GM23338 (cell line): ENCODE data around the gene GBX1. TPM values are rescaled to one million over a fixed set of nuclear protein-coding genes. Genes with fewer than 3 reads are reported as not detected.

Source experiments
- ATAC-seq: fragments of 200-7000 bp; cut with Tn5 transposase; 3 replicates; pipeline ENCODE4 v1.9.1; 2020
- DNase-seq: peaks from one replicate; pipeline ENCODE4 v3.0.0-alpha.2; 2015; ENCODE audit warnings: low spot score
- H2AFZ ChIP-seq: fragments of 200-600 bp; sonication (generic); 2 replicates; pipeline ENCODE4 v1.8.0; 2016; ENCODE audit warnings: antibody characterized with exemption, mild to moderate bottlenecking, moderate library complexity
- H3F3A ChIP-seq: fragments of 200-600 bp; sonication (generic); replicated peaks from 2 replicates; pipeline ENCODE4 v1.8.0; 2017; ENCODE audit warnings: antibody characterized with exemption, mixed run types, low read depth
- H3K27ac ChIP-seq: fragments of 200-600 bp; sonication (generic); 2 replicates; pipeline ENCODE4 v1.6.1; 2016; ENCODE audit warnings: low read depth
- H3K27me3 ChIP-seq: fragments of 200-600 bp; sonication (generic); 2 replicates; pipeline ENCODE4 v1.8.0; 2016; ENCODE audit warnings: mild to moderate bottlenecking, mixed run types, moderate library complexity; ENCODE audit not compliant: insufficient read depth
- H3K36me3 ChIP-seq: fragments of 200-600 bp; sonication (generic); 2 replicates; pipeline ENCODE4 v1.8.0; 2016; ENCODE audit warnings: mild to moderate bottlenecking; ENCODE audit not compliant: insufficient read depth
- H3K4me1 ChIP-seq: fragments of 200-600 bp; sonication (generic); 2 replicates; pipeline ENCODE4 v1.8.0; 2016; ENCODE audit warnings: mild to moderate bottlenecking, moderate library complexity; ENCODE audit not compliant: insufficient read depth
- H3K4me2 ChIP-seq: fragments of 200-600 bp; sonication (generic); 2 replicates; pipeline ENCODE4 v1.7.1; 2017; ENCODE audit warnings: mixed run types
- H3K4me3 ChIP-seq: fragments of 200-600 bp; sonication (generic); 2 replicates; pipeline ENCODE4 v1.6.1; 2016; ENCODE audit warnings: mixed run types
- H3K79me2 ChIP-seq: fragments of 200-600 bp; sonication (generic); replicated peaks from 2 replicates; pipeline ENCODE4 v1.8.0; 2017; ENCODE audit warnings: mild to moderate bottlenecking; ENCODE audit not compliant: insufficient read depth
- H3K9me2 ChIP-seq: fragments of 200-600 bp; sonication (generic); 2 replicates; pipeline ENCODE4 v1.8.0; 2017; ENCODE audit not compliant: insufficient read depth
- H4K20me1 ChIP-seq: fragments of 200-600 bp; sonication (generic); replicated peaks from 2 replicates; pipeline ENCODE4 v1.8.0; 2017; ENCODE audit warnings: mild to moderate bottlenecking; ENCODE audit not compliant: insufficient read depth
- H3K27ac Mint-ChIP-seq: 2 replicates; pipeline ENCODE4 v1.8.0; 2020; ENCODE audit warnings: inconsistent platforms, mild to moderate bottlenecking, moderate library complexity, mixed read lengths
- H3K27me3 Mint-ChIP-seq: 3 replicates; pipeline ENCODE4 v1.8.0; 2022; ENCODE audit warnings: low read depth, mild to moderate bottlenecking, moderate library complexity, mixed read lengths, inconsistent platforms; ENCODE audit not compliant: insufficient read depth, poor library complexity
- H3K36me3 Mint-ChIP-seq: 3 replicates; pipeline ENCODE4 v1.8.0; 2021; ENCODE audit warnings: low read depth, mild to moderate bottlenecking, inconsistent platforms, moderate library complexity, mixed read lengths
- H3K4me1 Mint-ChIP-seq: 3 replicates; pipeline ENCODE4 v1.8.0; 2020; ENCODE audit warnings: mild to moderate bottlenecking, inconsistent platforms, mixed read lengths
- H3K4me3 Mint-ChIP-seq: 3 replicates; pipeline ENCODE4 v1.8.0; 2021; ENCODE audit warnings: moderate library complexity, mild to moderate bottlenecking, inconsistent platforms, mixed read lengths
- H3K9me3 Mint-ChIP-seq: 3 replicates; pipeline ENCODE4 v1.8.0; 2020; ENCODE audit warnings: moderate library complexity, mild to moderate bottlenecking, inconsistent platforms, mixed read lengths
- CREB1 ChIP-seq: fragments of 250-450 bp; sonication (Bioruptor Pico); IDR thresholded peaks from 2 replicates; pipeline ENCODE4 v1.5.0; 2020; ENCODE audit warnings: low read depth, mild to moderate bottlenecking, moderate library complexity
- CTCF ChIP-seq, 2 experiments: fragments of 200-600 bp in 1 of 2; sonication (generic) in 1 of 2; conservative IDR thresholded peaks; 2 replicates each; pipeline versions ENCODE4 v1.5.1 to v1.6.1; 2016 to 2017; ENCODE audit warnings: antibody characterized with exemption in 2 of 2, low read depth in 2 of 2, mild to moderate bottlenecking in 2 of 2, moderate library complexity in 1 of 2
- EZH2 ChIP-seq: fragments of 200-600 bp; sonication (generic); IDR thresholded peaks from one replicate; pipeline ENCODE4 v1.8.0; 2017; ENCODE audit warnings: antibody characterized with exemption, mild to moderate bottlenecking, low read depth; ENCODE audit not compliant: unreplicated experiment
- NANOG ChIP-seq: IDR thresholded peaks from 2 replicates; pipeline ENCODE4 v1.6.1; 2016; ENCODE audit warnings: antibody characterized with exemption, borderline replicate concordance
- POLR2AphosphoS5 ChIP-seq: IDR thresholded peaks from 2 replicates; pipeline ENCODE4 v1.6.1; 2016; ENCODE audit warnings: antibody characterized with exemption, low read depth
- REST ChIP-seq: IDR thresholded peaks from one replicate; pipeline ENCODE4 v1.6.1; 2018; ENCODE audit warnings: antibody characterized with exemption; ENCODE audit not compliant: unreplicated experiment
- STAT1 ChIP-seq: IDR thresholded peaks from one replicate; pipeline ENCODE4 v1.6.1; 2016; ENCODE audit warnings: antibody characterized with exemption; ENCODE audit not compliant: unreplicated experiment
- ZNF114 ChIP-seq: fragments of 250-450 bp; sonication (Bioruptor Pico); IDR thresholded peaks from 2 replicates; pipeline ENCODE4 v1.5.0; 2020; ENCODE audit warnings: mild to moderate bottlenecking, moderate library complexity
- ZNF462 ChIP-seq: fragments of 250-450 bp; sonication (Bioruptor Pico); IDR thresholded peaks from 2 replicates; pipeline ENCODE4 v1.5.0; 2020; ENCODE audit warnings: mild to moderate bottlenecking, moderate library complexity
- polyA plus RNA-seq: library from polyadenylated mRNA; unstranded; fragments of >200 nt; fragmentation: Nextera tagmentation; extraction: Ambion mirVana; gene quantifications from 2 replicates; pipeline ENCODE4 v1.2.1, GENCODE V29; 2016
- total RNA-seq: library from RNA; depleted of rRNA; stranded (reverse); fragments of >200 nt; shearing (Covaris generic); gene quantifications from 2 replicates; pipeline ENCODE4 v1.2.3, GENCODE V29; 2014

Gene GBX1
- total and polyA plus RNA-seq, 2 experiments from 2014 or later = 0.24 TPM; not detected in 1

- TF ChIP-seq CREB1 (CRISPR knock-in tag) (no peak), EZH2 (no peak), REST (no peak), ZNF114 (CRISPR knock-in tag) (no peak), NANOG (no peak), POLR2AphosphoS5 (no peak)
Observed at GRCh38 chr7:151137791-151138152, 29.7 kb downstream of the GBX1 start (continued).

DNA sequence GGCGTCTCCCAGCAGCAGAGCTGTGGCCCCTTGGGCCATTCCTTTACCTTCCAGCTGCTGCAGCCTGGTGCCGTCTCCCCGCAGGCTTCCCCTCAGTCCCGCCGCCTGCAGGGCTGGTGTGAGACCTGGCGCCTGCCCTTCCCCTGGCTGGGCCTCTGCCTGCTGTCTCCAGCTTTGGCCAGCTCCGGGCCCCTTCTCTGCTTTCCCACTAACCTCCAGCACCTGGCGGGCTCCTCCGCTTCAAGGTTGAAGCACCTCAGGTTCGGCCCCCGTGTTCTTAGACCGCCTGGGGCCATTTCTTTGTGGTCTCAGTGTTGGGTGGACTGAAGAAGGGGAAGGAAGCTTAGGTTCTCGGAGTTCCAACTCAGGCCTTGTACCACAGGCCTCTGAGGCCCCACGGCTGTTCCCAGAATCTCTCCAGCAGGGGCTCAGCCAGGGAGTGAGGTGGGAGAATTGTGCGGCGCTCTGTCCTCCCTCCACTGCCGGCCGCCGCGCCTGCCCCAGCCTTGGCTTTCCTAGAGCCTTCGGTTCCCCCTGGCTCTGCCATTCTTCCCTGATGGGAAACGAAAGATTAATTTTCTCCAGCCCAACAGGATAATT is 30.3 kb downstream of the GBX1 start:
- peaks cover 20% of the 10 kb centered on the region for H3K27me3 ChIP-seq
- peak; percentile 50 for DNase-seq
- no peaks in the 10 kb centered on the region for H3K79me2 ChIP-seq
- H3F3A ChIP-seq = 0 out of 2 replicates have a peak, but pooled peaks cover 2% of the 10 kb centered on the region
- peak; percentile 49 for ATAC-seq
- peaks cover 7% of the 10 kb centered on the region for H4K20me1 ChIP-seq
- no peaks in the 10 kb centered on the region for H3K9me3 Mint-ChIP-seq
- H3K4me3 Mint-ChIP-seq = no peak overlapping the region; the same call in 2 of the 3 replicates
- peaks cover 23% of the 10 kb centered on the region for H3K4me1 ChIP-seq
- no peak overlapping the region for H3K27ac ChIP-seq
- H3K4me3 ChIP-seq = no peak overlapping the region; the same call in 1 of the 2 replicates
- peaks cover 19% of the 10 kb centered on the region for H3K27me3 Mint-ChIP-seq
- H3K27ac Mint-ChIP-seq = no peak overlapping the region
- peaks cover 43% of the 10 kb centered on the region for H3K4me1 Mint-ChIP-seq
- H2AFZ ChIP-seq = no peak overlapping the region
- H3K36me3 Mint-ChIP-seq = peaks cover 20% of the 10 kb centered on the region
- no peaks in the 10 kb centered on the region for H3K9me2 ChIP-seq
- no peaks in the 10 kb centered on the region for H3K36me3 ChIP-seq
- H3K4me2 ChIP-seq = 0 out of 2 replicates have a peak overlapping the region, but pooled peaks have one; percentile 74
- TF ChIP-seq NANOG (no peak), POLR2AphosphoS5 (no peak), STAT1 (no peak), ZNF462 (CRISPR knock-in tag) (no peak), CTCF (conservative IDR thresholded peaks at IDR 0.05; ENCODE audit: low read depth in 2 of 2) (no peak), REST (no peak)
